Activated CD4-positive, alpha-beta T cell treated with anti-CD3 and anti-CD28 coated beads for 36 hours (primary cell): ENCODE data around the gene KLK2. TPM values are rescaled to one million over a fixed set of nuclear protein-coding genes. Genes with fewer than 3 reads are reported as not detected.

Experiments used
- ATAC-seq: fragments of 200-7000 bp; cut with Tn5 transposase; one replicate; pipeline ENCODE4 v1.10.0; 2021; ENCODE audit warnings: mild to moderate bottlenecking, moderate library complexity
- CTCF ChIA-PET: fragments of 350-600 bp; sonication (Branson Sonifier 250); formaldehyde crosslinking; loops from one replicate; lab custom pipeline; 2021; ENCODE audit warnings: antibody characterized with exemption; lab: Charles Lee
- POLR2A ChIA-PET: fragments of 350-600 bp; sonication (Branson Sonifier 250); formaldehyde crosslinking; loops from one replicate; lab custom pipeline; 2021; ENCODE audit warnings: antibody characterized with exemption, inconsistent platforms; lab: Charles Lee
- DNase-seq: peaks from one replicate; pipeline ENCODE4 v3.0.0-alpha.2; 2020
- H3K27ac Mint-ChIP-seq: one replicate; pipeline ENCODE4 v1.8.0; 2021; ENCODE audit warnings: mixed read lengths
- H3K27me3 Mint-ChIP-seq: one replicate; pipeline ENCODE4 v1.8.0; 2021; ENCODE audit warnings: mixed read lengths
- H3K36me3 Mint-ChIP-seq: one replicate; pipeline ENCODE4 v1.8.0; 2021; ENCODE audit warnings: low read depth, mixed read lengths
- H3K4me1 Mint-ChIP-seq: one replicate; pipeline ENCODE4 v1.8.0; 2021; ENCODE audit warnings: mixed read lengths
- H3K4me3 Mint-ChIP-seq: one replicate; pipeline ENCODE4 v1.8.0; 2021; ENCODE audit warnings: mild to moderate bottlenecking, moderate library complexity, mixed read lengths
- H3K9me3 Mint-ChIP-seq: one replicate; pipeline ENCODE4 v1.8.0; 2021; ENCODE audit warnings: low read depth, mixed read lengths
- intact Hi-C, 2 experiments: fragments of 100-400 bp; cut with DNase I in 1 of 2; cut with micrococcal nuclease in 1 of 2; formaldehyde crosslinking; loops; one replicate each; pipeline versions ENCODE4 v1.14.2 to v1.15.1; 2022 to 2024; cut with DNase I, micrococcal nuclease
- total RNA-seq, 2 experiments: library from RNA; stranded (reverse); gene quantifications; one replicate each; pipeline ENCODE4 v1.2.3, GENCODE V29; 2021

Gene KLK2
- total RNA-seq, 2 experiments from 2014 or later = not detected

GRCh38 chr19:50835785-50836542, 37.3 kb upstream of the KLK2 start:
- intact Hi-C loops = loop anchor here in 1 of 2 experiments (1.0 to 5.0 kb wide), 3 partner anchors 18 to 86 kb away; no protein-coding TSS in a partner anchor
- Mint-ChIP-seq H3K9me3 (no peaks in the 10 kb centered on the region), H3K27ac (peak overlapping the region; percentile 37), H3K36me3 (no peaks in the 10 kb centered on the region), H3K27me3 (peaks cover 46% of the 10 kb centered on the region), H3K4me3 (peak overlapping the region; percentile 68), H3K4me1 (peaks cover 7% of the 10 kb centered on the region)
- ChIA-PET CTCF (interaction anchor here (1.1 kb wide), 1 partner anchor 38 kb away, joined by 4 read pairs; no protein-coding TSS in a partner anchor), POLR2A (interaction anchor here (0.6 kb wide), 1 partner anchor 298 kb away, joined by 3 read pairs; no protein-coding TSS in a partner anchor)
- DNase-seq (peak; percentile 88), ATAC-seq (peak; percentile 95)

GRCh38 chr19:50836543-50837195, 36.6 kb upstream of the KLK2 start:
- no peaks in the 10 kb centered on the region for H3K36me3 Mint-ChIP-seq
- ATAC-seq = no peak
- peak overlapping the region; percentile 68 for H3K4me3 Mint-ChIP-seq
- no peak for DNase-seq
- POLR2A ChIA-PET = no interaction called here
- peak overlapping the region; percentile 37 for H3K27ac Mint-ChIP-seq
- peaks cover 46% of the 10 kb centered on the region for H3K27me3 Mint-ChIP-seq
- H3K9me3 Mint-ChIP-seq = no peaks in the 10 kb centered on the region
- peaks cover 7% of the 10 kb centered on the region for H3K4me1 Mint-ChIP-seq
- intact Hi-C loops = loop anchor here in 1 of 2 experiments (1.0 to 5.0 kb wide), 3 partner anchors 18 to 86 kb away; no protein-coding TSS in a partner anchor
- CTCF ChIA-PET = no interaction called here

- no peak overlapping the region for H3K4me3 Mint-ChIP-seq
These were observed 35.9 kb upstream of the KLK2 start for GRCh38 chr19:50837300-50837699.

GRCh38 chr19:50838239-50838638, 35.0 kb upstream of the KLK2 start:
- POLR2A ChIA-PET = no interaction called here
- CTCF ChIA-PET = no interaction called here
- peaks cover under 1% of the 10 kb centered on the region for H3K9me3 Mint-ChIP-seq
- peaks cover 39% of the 10 kb centered on the region for H3K27me3 Mint-ChIP-seq
- H3K27ac Mint-ChIP-seq = no peak overlapping the region
- H3K36me3 Mint-ChIP-seq = no peaks in the 10 kb centered on the region
- intact Hi-C loops = loop anchor here in 1 of 2 experiments (5.0 kb wide), 1 partner anchor 84 kb away; no protein-coding TSS in a partner anchor
- ATAC-seq (no peak), DNase-seq (no peak)
- peaks cover 7% of the 10 kb centered on the region for H3K4me1 Mint-ChIP-seq
- H3K4me3 Mint-ChIP-seq = no peak overlapping the region

More at GRCh38 chr19:50837300-50837699, 35.9 kb upstream of the KLK2 start:
- POLR2A ChIA-PET = no interaction called here
- H3K27me3 Mint-ChIP-seq = peaks cover 46% of the 10 kb centered on the region
- CTCF ChIA-PET = no interaction called here
- H3K4me1 Mint-ChIP-seq = peaks cover 7% of the 10 kb centered on the region
- intact Hi-C loops = loop anchor here in 1 of 2 experiments (5.0 kb wide), 1 partner anchor 85 kb away; no protein-coding TSS in a partner anchor
- no peaks in the 10 kb centered on the region for H3K36me3 Mint-ChIP-seq
- DNase-seq (no peak), ATAC-seq (no peak)
- no peak overlapping the region for H3K27ac Mint-ChIP-seq
- H3K9me3 Mint-ChIP-seq = no peaks in the 10 kb centered on the region

- H3K4me3 Mint-ChIP-seq = no peak overlapping the region
- CTCF ChIA-PET = interaction anchor here (0.5 to 0.9 kb wide), 2 partner anchors 17 to 83 kb away, joined by 3 read pairs; no protein-coding TSS in a partner anchor
- intact Hi-C loops = loop anchor here in 1 of 2 experiments (5.0 kb wide), 1 partner anchor 82 kb away; no protein-coding TSS in a partner anchor
These were observed 33.3 kb upstream of the KLK2 start for GRCh38 chr19:50839712-50840655.

GRCh38 chr19:50842130-50842529, 31.1 kb upstream of the KLK2 start:
- ChIA-PET CTCF (no interaction called here), POLR2A (no interaction called here)
- Mint-ChIP-seq H3K36me3 (no peaks in the 10 kb centered on the region), H3K27ac (no peak overlapping the region), H3K27me3 (peaks cover 33% of the 10 kb centered on the region), H3K4me3 (no peak overlapping the region), H3K4me1 (no peaks in the 10 kb centered on the region), H3K9me3 (peaks cover 9% of the 10 kb centered on the region)
- DNase-seq (no peak), ATAC-seq (no peak)
- intact Hi-C loops = no loop called here

More at GRCh38 chr19:50839712-50840655, 33.3 kb upstream of the KLK2 start:
- DNase-seq = no peak
- peaks cover 46% of the 10 kb centered on the region for H3K27me3 Mint-ChIP-seq
- peaks cover 9% of the 10 kb centered on the region for H3K9me3 Mint-ChIP-seq
- H3K36me3 Mint-ChIP-seq = no peaks in the 10 kb centered on the region
- no peak overlapping the region for H3K27ac Mint-ChIP-seq
- POLR2A ChIA-PET = no interaction called here
- peaks cover 7% of the 10 kb centered on the region for H3K4me1 Mint-ChIP-seq
- ATAC-seq = no peak

GRCh38 chr19:50843205-50843604, 30.0 kb upstream of the KLK2 start:
- H3K27ac Mint-ChIP-seq = no peak overlapping the region
- peaks cover 26% of the 10 kb centered on the region for H3K27me3 Mint-ChIP-seq
- ATAC-seq (no peak), DNase-seq (no peak)
- no peaks in the 10 kb centered on the region for H3K4me1 Mint-ChIP-seq
- intact Hi-C loops = no loop called here
- H3K36me3 Mint-ChIP-seq = no peaks in the 10 kb centered on the region
- H3K9me3 Mint-ChIP-seq = peaks cover 9% of the 10 kb centered on the region
- ChIA-PET POLR2A (no interaction called here), CTCF (no interaction called here)
- H3K4me3 Mint-ChIP-seq = no peak overlapping the region

GRCh38 chr19:50843701-50844221, 29.5 kb upstream of the KLK2 start:
- DNase-seq = no peak
- Mint-ChIP-seq H3K27ac (no peak overlapping the region), H3K4me3 (no peak overlapping the region), H3K9me3 (peaks cover 9% of the 10 kb centered on the region), H3K4me1 (no peaks in the 10 kb centered on the region), H3K36me3 (no peaks in the 10 kb centered on the region), H3K27me3 (peaks cover 29% of the 10 kb centered on the region)
- ChIA-PET POLR2A (no interaction called here), CTCF (no interaction called here)
- intact Hi-C loops = no loop called here
- no peak for ATAC-seq

GRCh38 chr19:50844296-50844935, 28.8 kb upstream of the KLK2 start:
- ATAC-seq (no peak), DNase-seq (no peak)
- no peaks in the 10 kb centered on the region for H3K4me1 Mint-ChIP-seq
- no peaks in the 10 kb centered on the region for H3K36me3 Mint-ChIP-seq
- H3K4me3 Mint-ChIP-seq = no peak overlapping the region
- intact Hi-C loops = no loop called here
- no peak overlapping the region for H3K27ac Mint-ChIP-seq
- CTCF ChIA-PET = no interaction called here
- peaks cover 9% of the 10 kb centered on the region for H3K9me3 Mint-ChIP-seq
- peaks cover 32% of the 10 kb centered on the region for H3K27me3 Mint-ChIP-seq
- POLR2A ChIA-PET = no interaction called here

GRCh38 chr19:50850738-50851137, 22.5 kb upstream of the KLK2 start:
- Mint-ChIP-seq H3K4me1 (no peaks in the 10 kb centered on the region), H3K36me3 (no peaks in the 10 kb centered on the region), H3K9me3 (no peaks in the 10 kb centered on the region), H3K27me3 (peaks cover 45% of the 10 kb centered on the region), H3K4me3 (no peak overlapping the region), H3K27ac (no peak overlapping the region)
- intact Hi-C loops = no loop called here
- DNase-seq (no peak), ATAC-seq (no peak)
- CTCF ChIA-PET = no interaction called here
- POLR2A ChIA-PET = no interaction called here
